HepG2 (cell line): ENCODE results near the gene ABCD2. TPM values are rescaled to one million over a fixed set of nuclear protein-coding genes. Genes with fewer than 3 reads are reported as not detected.

Experiments
- ATAC-seq: fragments of 200-7000 bp; cut with Tn5 transposase; 3 replicates; pipeline ENCODE4 v1.9.1; 2020; ENCODE audit warnings: mild to moderate bottlenecking, moderate library complexity
- BruUV-seq: library from RNA; stranded (reverse); fragments of 400-500 nt; replicated peaks from 2 replicates; lab custom pipeline; 2021; lab: Mats Ljungman, UMichigan
- CTCF ChIA-PET: fragments of 300-600 bp; formaldehyde crosslinking; extraction: SDS; loops from one replicate; lab custom pipeline; 2021; ENCODE audit warnings: low total read pairs, inconsistent platforms, low intra/inter-chr PET ratio; lab: Yijun Ruan, JAX
- POLR2A ChIA-PET: fragments of 350-600 bp; sonication (Branson Sonifier 250); formaldehyde crosslinking; loops from one replicate; lab custom pipeline; 2020; ENCODE audit warnings: antibody characterized with exemption, inconsistent platforms; lab: Yijun Ruan, JAX
- DNase-seq: peaks from one replicate; pipeline ENCODE4 v3.0.0-alpha.2; 2015; ENCODE audit warnings: low spot score
- FAIRE-seq: peaks from 3 replicates; lab custom pipeline; 2011; peaks lifted over from hg19 to GRCh38; lab: Jason Lieb, UNC
- H2AFZ ChIP-seq: one replicate; pipeline ENCODE4 v1.6.1; 2011; ENCODE audit warnings: low read length, inconsistent platforms
- H3K27ac ChIP-seq: fragments of 300-600 bp; 3 replicates; pipeline ENCODE4 v1.8.0; 2011; ENCODE audit warnings: mixed run types, mild to moderate bottlenecking, mixed read lengths, low read length, inconsistent platforms; ENCODE audit not compliant: insufficient read depth; ENCODE audit errors: extremely low read length
- H3K27me3 ChIP-seq, 2 experiments: fragments of 200-600 bp in 1 of 2; 2 replicates in 1 of 2; 3 replicates in 1 of 2; pipeline versions ENCODE4 v1.6.0 to v1.8.0; 2011; ENCODE audit warnings: low read length in 2 of 2, mild to moderate bottlenecking in 2 of 2, moderate library complexity in 2 of 2, inconsistent platforms in 1 of 2; ENCODE audit not compliant: insufficient read depth in 2 of 2, control insufficient read depth in 1 of 2
- H3K36me3 ChIP-seq, 2 experiments: fragments of 200-600 bp in 1 of 2; replicated peaks in 1 of 2; 2 replicates in 1 of 2; 3 replicates in 1 of 2; pipeline versions ENCODE4 v1.5.1 to v1.8.0; 2011; ENCODE audit warnings: low read length in 2 of 2, inconsistent platforms in 1 of 2; ENCODE audit not compliant: insufficient read depth in 2 of 2, control insufficient read depth in 1 of 2
- H3K4me1 ChIP-seq: 2 replicates; pipeline ENCODE4 v1.5.1; 2012; ENCODE audit warnings: low read length, inconsistent platforms; ENCODE audit not compliant: insufficient read depth
- H3K4me2 ChIP-seq: 2 replicates; pipeline ENCODE4 v1.6.0; 2011; ENCODE audit warnings: low read depth, low read length, inconsistent platforms
- H3K4me3 ChIP-seq, 3 experiments: fragments of 200-600 bp in 1 of 3; sonication (generic), shearing (Covaris generic) in 1 of 3; replicated peaks in 1 of 3; 2 replicates each; pipeline ENCODE4 v1.5.1; 2011 to 2016; ENCODE audit warnings: low read length in 3 of 3, inconsistent platforms in 2 of 3, low read depth in 2 of 3, mild to moderate bottlenecking in 2 of 3, control low read depth in 1 of 3, mixed read lengths in 1 of 3; ENCODE audit not compliant: insufficient read depth in 1 of 3
- H3K79me2 ChIP-seq: one replicate; pipeline ENCODE4 v1.6.1; 2011; ENCODE audit warnings: low read length, inconsistent platforms; ENCODE audit not compliant: insufficient read depth
- H3K9ac ChIP-seq: 2 replicates; pipeline ENCODE4 v1.6.0; 2011; ENCODE audit warnings: mild to moderate bottlenecking, low read depth, low read length, inconsistent platforms; ENCODE audit not compliant: insufficient read depth
- H3K9me3 ChIP-seq: 2 replicates; pipeline ENCODE4 v1.5.1; 2012; ENCODE audit warnings: mild to moderate bottlenecking, low read length
- H4K20me1 ChIP-seq: 2 replicates; pipeline ENCODE4 v1.6.0; 2011; ENCODE audit warnings: inconsistent platforms, mild to moderate bottlenecking, low read length, moderate library complexity; ENCODE audit not compliant: insufficient read depth
- SMARCC2 ChIP-seq: fragments of 450-650 bp; IDR thresholded peaks from 2 replicates; pipeline ENCODE4 v1.6.1; 2017; ENCODE audit warnings: antibody characterized with exemption, mild to moderate bottlenecking
- ZNF614 ChIP-seq: IDR thresholded peaks from 2 replicates; pipeline ENCODE4 v1.6.1; 2018; ENCODE audit warnings: missing biosample characterization, missing genetic modification reagents, inconsistent platforms, borderline replicate concordance
- WGBS: methylation state at CpG from one replicate; pipeline ENCODE4 v1.1.6; 2017; ENCODE audit warnings: low lambda C conversion rate; 5-methylcytosine and 5-hydroxymethylcytosine counted together
- in situ Hi-C: cut with HindIII; loops from 2 replicates; pipeline ENCODE4 v1.10.0; 2017; ENCODE audit warnings: low pct_unique_long_range_greater_than_20kb; ENCODE audit not compliant: extremely low pct_ligation_motif_present
- intact Hi-C: fragments of 100-400 bp; cut with micrococcal nuclease; formaldehyde crosslinking; loops from one replicate; pipeline ENCODE4 v1.10.0; 2022; ENCODE audit not compliant: unreplicated experiment
- polyA plus RNA-seq, 8 experiments: library from polyadenylated mRNA; depleted of rRNA in 3 of 8; stranded (reverse) in 7 of 8; unstranded in 1 of 8; fragments of >200 nt; fragmentation: Illumina TruSeq in 4 of 8; extraction: Trizol in 4 of 8; gene quantifications; 2 replicates each; pipeline versions ENCODE4 v1.2.1 to v1.2.3, GENCODE V29; 2011 to 2016; ENCODE audit warnings: low read depth in 4 of 8, missing spikeins in 1 of 8, mixed read lengths in 1 of 8; ENCODE audit not compliant: insufficient read depth in 1 of 8
- total RNA-seq, 5 experiments: library from RNA; depleted of rRNA; stranded (reverse); fragments of >200 nt; fragmentation: Illumina TruSeq; extraction: Trizol; gene quantifications; 2 replicates each; pipeline ENCODE4 v1.2.3, GENCODE V29; 2016; ENCODE audit warnings: low read depth in 1 of 5
- TF ChIP-seq, protein P1 (sequence below): sonication (generic); formaldehyde crosslinking; IDR thresholded peaks from 2 replicates; pipeline ENCODE4 v1.4.0; 2020; ENCODE audit warnings: missing genetic modification reagents
- TF ChIP-seq, protein P2 (sequence below): IDR thresholded peaks from 2 replicates; pipeline ENCODE4 v1.6.1; 2016; ENCODE audit warnings: low read depth, missing genetic modification reagents, missing compliant biosample characterization
- TF ChIP-seq, protein P3 (sequence below): sonication (generic); formaldehyde crosslinking; IDR thresholded peaks from 2 replicates; pipeline ENCODE4 v1.9.0; 2021; ENCODE audit warnings: missing genetic modification reagents, mild to moderate bottlenecking, borderline replicate concordance

ABCD2 gene
- total and polyA plus RNA-seq, 2 of the 13 experiments (the other 11 are each of a cell fraction or from before 2014, with no cell fraction given): not detected

GRCh38 chr12:39586816-39587215 is 32.8 kb downstream of the ABCD2 start:
- intact Hi-C loops: no loop called here
- FAIRE-seq: no peak
- WGBS: 0% methylated on average over 1 of the region's 1 CpG

More at GRCh38 chr12:39586816-39587215, 32.8 kb downstream of the ABCD2 start:
- no peaks in the 10 kb centered on the region for H3K27me3 ChIP-seq
- in situ Hi-C loops: loop anchor here (25.0 kb wide), 1 partner anchor 525 kb away; the partner anchor contains the start of gene SLC2A13
- DNase-seq (no peak), ATAC-seq (no peak)
- no peaks in the 10 kb centered on the region for H3K9me3 ChIP-seq
- H3K79me2 ChIP-seq: no peaks in the 10 kb centered on the region
- CTCF ChIA-PET: no interaction called here
- no peak overlapping the region for H2AFZ ChIP-seq
- BruUV-seq: no TSS peak
- H3K9ac ChIP-seq: no peak overlapping the region
- no peak overlapping the region for H3K4me3 ChIP-seq
- H3K4me1 ChIP-seq: peaks cover under 1% of the 10 kb centered on the region; the same call in 1 of the 2 replicates
- H3K27ac ChIP-seq: no peak overlapping the region
- TF ChIP-seq SMARCC2 (no peak), ZNF614 (CRISPR knock-in tag) (no peak)
- TF ChIP-seq, protein P1, sequence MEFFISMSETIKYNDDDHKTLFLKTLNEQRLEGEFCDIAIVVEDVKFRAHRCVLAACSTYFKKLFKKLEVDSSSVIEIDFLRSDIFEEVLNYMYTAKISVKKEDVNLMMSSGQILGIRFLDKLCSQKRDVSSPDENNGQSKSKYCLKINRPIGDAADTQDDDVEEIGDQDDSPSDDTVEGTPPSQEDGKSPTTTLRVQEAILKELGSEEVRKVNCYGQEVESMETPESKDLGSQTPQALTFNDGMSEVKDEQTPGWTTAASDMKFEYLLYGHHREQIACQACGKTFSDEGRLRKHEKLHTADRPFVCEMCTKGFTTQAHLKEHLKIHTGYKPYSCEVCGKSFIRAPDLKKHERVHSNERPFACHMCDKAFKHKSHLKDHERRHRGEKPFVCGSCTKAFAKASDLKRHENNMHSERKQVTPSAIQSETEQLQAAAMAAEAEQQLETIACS (CRISPR knock-in tag): no peak
- TF ChIP-seq, protein P2, sequence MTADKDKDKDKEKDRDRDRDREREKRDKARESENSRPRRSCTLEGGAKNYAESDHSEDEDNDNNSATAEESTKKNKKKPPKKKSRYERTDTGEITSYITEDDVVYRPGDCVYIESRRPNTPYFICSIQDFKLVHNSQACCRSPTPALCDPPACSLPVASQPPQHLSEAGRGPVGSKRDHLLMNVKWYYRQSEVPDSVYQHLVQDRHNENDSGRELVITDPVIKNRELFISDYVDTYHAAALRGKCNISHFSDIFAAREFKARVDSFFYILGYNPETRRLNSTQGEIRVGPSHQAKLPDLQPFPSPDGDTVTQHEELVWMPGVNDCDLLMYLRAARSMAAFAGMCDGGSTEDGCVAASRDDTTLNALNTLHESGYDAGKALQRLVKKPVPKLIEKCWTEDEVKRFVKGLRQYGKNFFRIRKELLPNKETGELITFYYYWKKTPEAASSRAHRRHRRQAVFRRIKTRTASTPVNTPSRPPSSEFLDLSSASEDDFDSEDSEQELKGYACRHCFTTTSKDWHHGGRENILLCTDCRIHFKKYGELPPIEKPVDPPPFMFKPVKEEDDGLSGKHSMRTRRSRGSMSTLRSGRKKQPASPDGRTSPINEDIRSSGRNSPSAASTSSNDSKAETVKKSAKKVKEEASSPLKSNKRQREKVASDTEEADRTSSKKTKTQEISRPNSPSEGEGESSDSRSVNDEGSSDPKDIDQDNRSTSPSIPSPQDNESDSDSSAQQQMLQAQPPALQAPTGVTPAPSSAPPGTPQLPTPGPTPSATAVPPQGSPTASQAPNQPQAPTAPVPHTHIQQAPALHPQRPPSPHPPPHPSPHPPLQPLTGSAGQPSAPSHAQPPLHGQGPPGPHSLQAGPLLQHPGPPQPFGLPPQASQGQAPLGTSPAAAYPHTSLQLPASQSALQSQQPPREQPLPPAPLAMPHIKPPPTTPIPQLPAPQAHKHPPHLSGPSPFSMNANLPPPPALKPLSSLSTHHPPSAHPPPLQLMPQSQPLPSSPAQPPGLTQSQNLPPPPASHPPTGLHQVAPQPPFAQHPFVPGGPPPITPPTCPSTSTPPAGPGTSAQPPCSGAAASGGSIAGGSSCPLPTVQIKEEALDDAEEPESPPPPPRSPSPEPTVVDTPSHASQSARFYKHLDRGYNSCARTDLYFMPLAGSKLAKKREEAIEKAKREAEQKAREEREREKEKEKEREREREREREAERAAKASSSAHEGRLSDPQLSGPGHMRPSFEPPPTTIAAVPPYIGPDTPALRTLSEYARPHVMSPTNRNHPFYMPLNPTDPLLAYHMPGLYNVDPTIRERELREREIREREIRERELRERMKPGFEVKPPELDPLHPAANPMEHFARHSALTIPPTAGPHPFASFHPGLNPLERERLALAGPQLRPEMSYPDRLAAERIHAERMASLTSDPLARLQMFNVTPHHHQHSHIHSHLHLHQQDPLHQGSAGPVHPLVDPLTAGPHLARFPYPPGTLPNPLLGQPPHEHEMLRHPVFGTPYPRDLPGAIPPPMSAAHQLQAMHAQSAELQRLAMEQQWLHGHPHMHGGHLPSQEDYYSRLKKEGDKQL (CRISPR knock-in tag): no peak
- TF ChIP-seq, protein P3, sequence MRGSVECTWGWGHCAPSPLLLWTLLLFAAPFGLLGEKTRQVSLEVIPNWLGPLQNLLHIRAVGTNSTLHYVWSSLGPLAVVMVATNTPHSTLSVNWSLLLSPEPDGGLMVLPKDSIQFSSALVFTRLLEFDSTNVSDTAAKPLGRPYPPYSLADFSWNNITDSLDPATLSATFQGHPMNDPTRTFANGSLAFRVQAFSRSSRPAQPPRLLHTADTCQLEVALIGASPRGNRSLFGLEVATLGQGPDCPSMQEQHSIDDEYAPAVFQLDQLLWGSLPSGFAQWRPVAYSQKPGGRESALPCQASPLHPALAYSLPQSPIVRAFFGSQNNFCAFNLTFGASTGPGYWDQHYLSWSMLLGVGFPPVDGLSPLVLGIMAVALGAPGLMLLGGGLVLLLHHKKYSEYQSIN (CRISPR knock-in tag): no peak
- POLR2A ChIA-PET: no interaction called here
- H3K36me3 ChIP-seq: no peaks in the 10 kb centered on the region
- H4K20me1 ChIP-seq: no peaks in the 10 kb centered on the region
- H3K4me2 ChIP-seq: no peak overlapping the region
